Type B pancreatic cell (in vitro differentiated cells): ENCODE data around the gene IPO4. TPM values are rescaled to one million over a fixed set of nuclear protein-coding genes. Genes with fewer than 3 reads are reported as not detected.

Experiments
- DNase-seq: peaks from one replicate; pipeline ENCODE4 v3.0.0; 2021; ENCODE audit warnings: mixed read lengths; ENCODE audit not compliant: unreplicated experiment; ENCODE audit errors: extremely low spot score
- H3K27ac Mint-ChIP-seq: 2 replicates; pipeline ENCODE4 v1.8.0; 2021; ENCODE audit warnings: mild to moderate bottlenecking, mixed read lengths
- H3K27me3 Mint-ChIP-seq: 2 replicates; pipeline ENCODE4 v1.8.0; 2021; ENCODE audit warnings: mixed read lengths
- H3K36me3 Mint-ChIP-seq: 2 replicates; pipeline ENCODE4 v1.8.0; 2021; ENCODE audit warnings: mixed read lengths
- H3K4me1 Mint-ChIP-seq: one replicate; pipeline ENCODE4 v1.8.0; 2021; ENCODE audit warnings: mixed read lengths; ENCODE audit not compliant: unreplicated experiment
- H3K4me3 Mint-ChIP-seq: 2 replicates; pipeline ENCODE4 v1.8.0; 2021; ENCODE audit warnings: mild to moderate bottlenecking, mixed read lengths
- H3K9me3 Mint-ChIP-seq: 2 replicates; pipeline ENCODE4 v1.8.0; 2021; ENCODE audit warnings: mixed read lengths
- CTCF ChIP-seq: fragments of 200-600 bp; sonication (generic); conservative IDR thresholded peaks from 2 replicates; pipeline ENCODE4 v1.5.0; 2021; ENCODE audit warnings: antibody characterized with exemption, mild to moderate bottlenecking
- total RNA-seq: library from RNA; stranded (reverse); gene quantifications from 2 replicates; pipeline ENCODE4 v1.2.1, GENCODE V29; 2021; ENCODE audit warnings: low replicate concordance

IPO4 gene
- total RNA-seq, 1 donor from 2014 or later = 67.1 TPM

- DNase-seq = no peak
- no peak overlapping the region for H3K27ac Mint-ChIP-seq
These were observed 3.6 kb downstream of the IPO4 start for GRCh38 chr14:24185026-24185425.

GRCh38 chr14:24184104-24184970, 4.3 kb downstream of the IPO4 start:
- Mint-ChIP-seq H3K27me3 (no peaks in the 10 kb centered on the region), H3K36me3 (peaks cover 7% of the 10 kb centered on the region), H3K4me3 (no peak overlapping the region), H3K27ac (no peak overlapping the region), H3K4me1 (peaks cover 22% of the 10 kb centered on the region), H3K9me3 (no peaks in the 10 kb centered on the region)
- TF ChIP-seq CTCF = no peak
- no peak for DNase-seq

More at GRCh38 chr14:24185026-24185425, 3.6 kb downstream of the IPO4 start:
- Mint-ChIP-seq H3K27me3 (no peaks in the 10 kb centered on the region), H3K4me3 (no peak overlapping the region), H3K36me3 (peaks cover 9% of the 10 kb centered on the region), H3K9me3 (no peaks in the 10 kb centered on the region), H3K4me1 (peaks cover 20% of the 10 kb centered on the region)
- TF ChIP-seq CTCF = no peak

- Mint-ChIP-seq H3K27me3 (no peaks in the 10 kb centered on the region), H3K36me3 (peaks cover 4% of the 10 kb centered on the region), H3K27ac (peak overlapping the region; percentile 68), H3K4me1 (peaks cover 17% of the 10 kb centered on the region), H3K4me3 (no peak overlapping the region), H3K9me3 (no peaks in the 10 kb centered on the region)
- no peak for DNase-seq
- no peak for TF ChIP-seq CTCF
These were observed 5.6 kb downstream of the IPO4 start for GRCh38 chr14:24183014-24183481.

GRCh38 chr14:24182110-24182882, 6.3 kb downstream of the IPO4 start:
- no peak for TF ChIP-seq CTCF
- Mint-ChIP-seq H3K27ac (peak overlapping the region; percentile 68), H3K36me3 (peaks cover 4% of the 10 kb centered on the region), H3K9me3 (no peaks in the 10 kb centered on the region), H3K4me1 (peaks cover 13% of the 10 kb centered on the region), H3K4me3 (peak overlapping the region; percentile 34), H3K27me3 (no peaks in the 10 kb centered on the region)
- no peak for DNase-seq

- TF ChIP-seq CTCF = no peak
- H3K36me3 Mint-ChIP-seq = peaks cover 4% of the 10 kb centered on the region
- no peak overlapping the region for H3K27ac Mint-ChIP-seq
- no peak for DNase-seq
- H3K4me3 Mint-ChIP-seq = peak overlapping the region; percentile 34
- no peaks in the 10 kb centered on the region for H3K27me3 Mint-ChIP-seq
- no peaks in the 10 kb centered on the region for H3K9me3 Mint-ChIP-seq
- H3K4me1 Mint-ChIP-seq = peaks cover 9% of the 10 kb centered on the region
These were observed 7.1 kb downstream of the IPO4 start for GRCh38 chr14:24181371-24182077.
